HG03354 (cell line): ENCODE results near the gene ZNF207.
A peak's percentile ranks its signal among the peaks of the same experiment; 100 is the strongest.
"Not testable (repeated sequence)": the region's sequence is repeated elsewhere in the genome, so short reads cannot be mapped to it uniquely, and the experiment has no call there.

Experiments
- ATAC-seq: cut with Tn5 transposase; IDR thresholded peaks from one replicate; pipeline ENCODE4 v1.9.1; 2021; ENCODE audit warnings: mild to moderate bottlenecking; ENCODE audit not compliant: unreplicated experiment, poor library complexity, severe bottlenecking

The ZNF207 gene

DNA sequence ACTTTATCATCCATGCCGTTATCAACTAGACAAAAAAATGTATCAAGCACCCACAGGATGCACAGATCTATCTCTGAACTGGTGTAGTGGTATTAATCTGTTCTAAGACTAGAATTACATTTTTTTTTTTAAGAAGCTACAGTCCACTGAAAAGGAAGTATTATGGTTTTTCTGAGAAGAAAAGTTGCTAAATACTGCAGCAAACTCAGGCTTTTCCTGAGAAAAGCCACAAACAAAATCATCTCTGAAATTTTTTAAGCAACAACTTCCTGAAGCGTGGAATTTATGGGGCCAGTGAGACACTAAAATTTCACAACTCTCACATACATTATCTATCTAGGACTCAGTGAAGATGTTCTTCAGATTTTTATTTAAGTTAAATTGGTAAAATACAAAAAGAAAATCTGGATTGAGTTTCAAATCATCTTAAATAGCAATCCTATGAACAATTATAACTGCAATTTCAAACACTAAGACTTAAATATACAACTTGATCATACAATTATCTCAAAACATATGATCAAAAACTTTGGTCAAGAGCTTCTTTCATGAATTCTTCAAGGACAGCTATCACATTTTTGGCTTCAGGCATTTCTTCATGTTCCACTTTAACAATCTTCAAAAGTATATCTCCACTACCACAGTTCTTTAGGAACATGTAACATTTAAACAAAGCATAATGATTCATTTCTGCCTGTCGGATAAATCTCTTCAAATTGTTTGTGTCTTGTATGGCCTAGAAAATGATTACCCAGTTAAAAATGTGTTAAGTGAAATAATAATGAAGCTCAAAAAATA lies 18.5 kb upstream of the ZNF207 start:
- no peak for ATAC-seq

DNA sequence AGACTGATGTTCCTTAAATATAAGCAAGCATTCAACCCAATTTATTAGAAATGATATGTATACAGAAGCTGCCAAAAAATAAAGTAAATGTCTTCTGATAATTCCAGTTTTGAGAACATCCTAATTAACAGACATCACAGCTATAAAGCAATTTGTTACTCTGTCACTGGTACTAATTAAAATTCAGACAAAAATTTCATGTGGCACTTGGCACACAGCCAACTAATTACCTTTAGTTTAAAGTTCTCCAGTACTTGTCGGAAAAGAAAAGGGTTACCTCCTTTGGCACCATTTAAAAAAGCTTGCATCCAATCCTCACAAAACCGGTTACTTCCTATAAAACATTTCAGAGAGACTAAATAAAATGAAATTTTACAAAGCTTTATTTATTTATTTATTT lies 16.8 kb upstream of the ZNF207 start:
- ATAC-seq = no peak

DNA sequence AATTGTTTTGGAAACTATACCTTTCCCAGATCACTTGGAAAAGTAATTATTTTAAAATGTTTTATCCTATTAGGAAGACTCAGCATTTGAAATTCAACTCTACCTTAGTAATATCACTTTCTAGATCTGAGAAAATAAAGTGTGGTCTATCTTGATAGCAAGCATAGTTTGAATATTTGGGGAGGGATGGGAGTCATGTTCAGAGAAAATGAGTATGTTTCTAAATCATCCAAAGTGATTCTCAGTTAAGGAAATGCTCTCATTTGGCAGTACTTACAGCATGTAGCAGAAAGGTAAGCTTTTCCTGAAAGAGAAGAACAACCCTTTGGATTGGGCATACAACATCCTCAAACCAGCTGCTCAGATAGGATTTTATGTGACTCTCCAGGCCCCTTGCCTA lies 14.9 kb upstream of the ZNF207 start:
- no peak for ATAC-seq

DNA sequence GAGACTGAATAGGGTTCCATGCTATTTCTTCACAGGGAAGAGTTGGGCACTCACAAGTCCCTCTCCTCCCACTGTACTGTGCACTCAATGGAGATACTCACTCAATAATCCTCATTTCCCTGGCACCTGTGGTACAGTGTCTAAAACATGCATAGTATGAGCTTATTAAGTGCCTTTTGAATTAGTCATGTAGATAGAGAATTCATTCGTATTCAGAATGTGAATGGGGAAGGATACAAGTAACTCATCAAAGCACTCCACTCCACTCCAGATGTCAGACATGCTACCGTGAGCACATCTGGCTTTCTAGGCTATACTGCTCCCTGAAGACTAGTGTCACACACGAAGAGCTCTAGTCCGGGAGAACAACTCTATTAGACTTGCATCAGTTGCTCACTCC lies 14.3 kb upstream of the ZNF207 start:
- ATAC-seq = no peak

DNA sequence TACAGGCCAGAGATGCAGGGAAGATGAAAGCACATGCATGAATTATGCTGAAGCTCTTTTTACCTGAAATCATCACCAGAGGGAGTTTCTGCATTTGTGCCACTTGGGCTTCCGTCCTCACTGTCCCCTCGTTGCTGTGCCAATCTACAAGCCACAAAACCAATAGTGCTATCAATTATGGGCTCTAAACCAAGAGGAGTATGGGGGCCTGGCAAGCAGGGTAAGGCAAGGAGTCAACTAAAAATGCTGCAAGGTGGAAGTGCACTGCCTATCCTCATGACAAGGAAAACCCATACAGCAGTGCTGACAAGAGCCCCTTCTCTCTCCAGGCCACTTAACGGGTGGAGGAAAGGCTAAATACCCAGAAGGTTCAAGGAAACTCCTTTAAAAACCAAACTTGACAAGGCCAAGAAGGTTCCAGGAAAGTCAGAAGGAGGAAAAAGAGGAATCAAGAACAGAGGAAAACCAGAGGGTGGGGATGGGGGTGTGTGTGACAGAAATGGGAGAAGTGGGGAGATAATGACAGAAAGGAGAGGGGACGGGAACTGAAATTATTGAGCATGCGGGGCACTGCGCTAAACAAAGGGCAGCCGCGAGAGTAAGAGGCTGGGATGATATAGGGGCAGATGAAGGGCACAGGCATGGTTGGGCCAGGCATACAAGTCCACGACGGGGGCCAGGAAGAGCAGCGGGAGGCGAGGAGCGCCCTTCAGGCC lies 8.7 kb upstream of the ZNF207 start:
- peak; percentile 36 for ATAC-seq

DNA sequence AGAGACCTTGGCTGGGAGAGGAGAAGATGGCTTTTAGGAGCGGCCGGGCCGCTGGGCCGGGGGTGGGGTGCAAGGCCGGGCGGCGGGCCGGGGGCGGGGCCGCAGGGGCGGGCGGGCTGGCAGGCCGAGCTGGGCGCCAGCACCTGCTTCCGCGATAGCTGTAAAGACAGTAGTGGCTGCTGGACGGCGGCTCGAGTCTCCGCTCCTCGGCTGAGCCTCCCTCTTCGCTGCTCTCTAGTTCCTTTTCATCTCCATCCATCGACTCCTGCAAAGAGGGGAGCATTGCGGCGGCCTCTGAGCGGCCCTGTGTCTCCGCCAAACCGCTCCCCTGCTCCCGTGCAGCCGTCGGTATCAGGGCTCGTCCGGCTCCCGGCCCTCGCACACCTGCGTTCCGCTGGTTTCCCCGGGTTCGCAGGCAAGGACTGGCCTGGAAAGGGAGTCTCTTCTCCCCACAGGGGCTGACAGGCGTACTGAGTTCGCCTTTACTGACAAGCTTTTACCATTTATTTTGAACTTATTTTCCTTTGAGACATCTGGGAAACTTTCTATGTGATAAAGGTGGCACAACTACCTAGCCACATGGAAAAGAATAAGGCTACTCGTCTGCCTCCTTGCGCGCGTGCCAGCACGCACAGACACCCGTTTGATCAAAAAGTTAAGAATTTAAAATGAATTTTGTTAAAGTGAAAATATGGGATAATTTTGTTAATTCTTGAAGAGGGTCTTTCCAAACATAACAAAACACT lies 7.9 kb upstream of the ZNF207 start, which contains the start of gene C17orf75:
Gene C17orf75 (minus strand): TSS at position 317 of the 746 bp plus-strand sequence. CDS start 34 bp downstream, at position 283.
- peak; percentile 82 for ATAC-seq

DNA sequence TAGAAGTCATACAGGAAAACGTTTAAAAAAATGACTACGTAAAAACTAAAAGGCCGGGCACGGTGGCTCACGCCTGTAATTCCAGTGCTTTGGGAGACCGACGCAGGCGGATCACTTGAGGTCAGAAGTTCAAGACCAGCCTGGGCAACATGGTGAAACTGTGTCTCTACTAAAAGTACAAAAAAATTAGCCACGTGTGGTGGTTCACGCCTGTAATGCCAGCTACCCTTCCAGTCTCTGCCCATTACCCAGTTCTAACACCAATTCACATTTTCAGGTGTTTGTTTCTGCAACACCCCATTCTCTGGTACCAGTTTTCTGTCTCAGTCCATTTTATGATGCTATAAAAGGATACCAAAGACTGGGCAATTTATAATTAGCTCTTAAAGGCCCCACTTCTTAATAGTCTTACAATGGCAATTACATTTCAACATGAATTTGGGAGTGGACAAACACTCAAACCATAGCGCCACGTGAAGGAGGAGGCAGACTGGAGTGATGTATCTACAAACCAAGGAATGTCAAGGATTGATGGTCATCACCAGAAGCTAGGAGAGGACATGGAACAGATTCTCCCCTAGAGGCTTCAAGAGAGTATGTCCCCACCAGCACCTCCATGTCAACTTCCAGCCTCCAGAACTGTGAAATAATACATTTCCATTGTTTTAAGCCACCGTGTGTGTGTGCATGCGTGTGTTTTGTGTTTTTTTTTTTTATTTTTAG lies 7.2 kb upstream of the ZNF207 start:
- no peak for ATAC-seq

DNA sequence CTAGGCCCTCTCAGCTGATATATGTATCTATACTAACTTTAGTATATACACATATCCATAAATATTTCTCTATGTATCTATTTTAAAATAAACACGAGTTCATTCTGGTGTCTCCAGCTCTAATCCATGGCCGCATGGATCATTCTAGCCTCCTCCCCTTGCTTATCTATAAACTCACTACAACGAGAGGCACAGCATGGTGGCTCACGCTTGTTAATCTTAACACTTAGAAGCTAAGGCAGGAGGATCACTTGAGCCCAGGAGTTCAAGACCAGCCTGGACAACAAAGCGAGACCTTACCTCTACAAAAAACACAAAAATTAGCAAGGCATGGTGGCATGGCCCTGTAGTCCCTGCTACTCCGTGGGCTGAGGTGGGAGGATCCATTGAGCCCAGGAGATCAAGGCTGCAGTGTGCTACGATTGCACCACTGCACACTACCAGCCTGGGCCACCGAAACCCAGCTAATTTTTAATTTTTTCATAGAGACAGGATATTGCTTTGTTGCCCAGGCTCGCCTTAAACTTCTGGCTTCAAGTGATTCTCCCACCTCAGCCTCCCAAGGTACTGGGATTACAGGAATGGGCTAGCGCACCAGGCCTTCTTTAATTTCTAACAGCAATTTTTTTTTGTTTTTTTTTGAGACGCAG lies 3.9 kb upstream of the ZNF207 start:
- ATAC-seq = no peak

DNA sequence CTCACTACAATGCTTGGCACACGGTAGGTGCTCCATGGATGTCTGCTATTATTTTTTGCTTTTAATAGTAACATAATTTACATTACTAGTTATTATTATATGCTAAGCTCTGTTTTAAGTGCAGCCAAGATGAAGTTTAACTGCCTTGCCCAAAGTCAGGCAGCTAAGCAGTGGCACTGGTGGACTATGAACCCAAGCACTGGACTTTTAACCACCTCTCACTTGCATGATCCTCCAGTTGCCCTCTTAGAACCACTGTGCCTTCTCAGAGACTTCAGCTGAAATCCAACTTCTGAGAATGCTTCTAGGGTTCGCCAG lies 1.5 kb upstream of the ZNF207 start:
- ATAC-seq = no peak

DNA sequence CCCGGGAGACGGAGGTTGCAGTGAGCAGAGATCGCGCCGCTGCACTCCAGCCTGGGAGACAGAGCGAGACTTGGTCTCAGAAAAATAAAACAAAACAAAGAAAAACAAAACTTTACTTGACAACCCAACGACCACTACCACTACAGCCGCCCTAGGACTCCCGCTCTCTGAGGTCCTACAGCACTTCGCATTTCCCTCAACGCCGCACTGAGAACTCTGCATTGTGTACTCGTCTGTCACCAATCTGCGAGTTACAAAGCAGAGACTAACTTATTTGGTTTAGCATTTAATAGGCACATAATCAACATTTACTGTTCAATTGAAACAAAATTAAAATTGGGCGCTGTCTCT lies 479 bp upstream of the ZNF207 start:
- peak; percentile 19 for ATAC-seq

DNA sequence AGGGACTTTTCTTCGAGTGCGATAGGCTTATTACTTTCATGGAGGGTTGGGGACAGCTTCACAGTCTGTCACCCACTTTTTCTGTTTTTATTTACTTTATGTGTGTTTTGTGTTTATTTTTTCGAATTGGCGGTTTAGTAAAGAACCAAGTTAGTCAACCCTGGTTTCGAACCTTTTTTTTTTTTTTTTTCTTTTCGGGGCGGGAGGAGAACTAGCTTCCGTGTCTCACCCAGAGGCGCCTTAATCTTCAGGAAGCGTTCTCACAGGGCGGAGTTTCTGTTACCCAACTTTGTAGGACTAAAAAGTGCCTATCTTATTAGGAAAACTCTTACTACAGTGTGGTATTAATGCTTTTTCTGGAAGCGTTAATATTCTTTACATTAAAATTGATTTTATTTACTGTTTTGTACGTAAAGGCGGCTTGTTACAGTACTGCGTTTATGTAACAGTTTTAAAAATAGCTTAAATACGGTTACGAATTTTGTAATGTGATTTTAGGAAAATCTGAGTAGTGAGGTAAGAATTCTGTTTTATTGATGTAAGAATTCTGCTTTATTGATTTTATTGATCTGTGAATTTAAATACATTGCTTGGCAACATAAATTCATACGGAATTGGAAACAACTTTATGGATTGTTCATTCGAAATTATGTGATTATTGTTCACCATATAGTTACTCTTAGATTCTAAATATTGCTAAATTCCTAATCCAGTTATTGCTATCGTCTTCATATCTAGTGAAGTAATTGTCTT lies 885 bp downstream of the ZNF207 start:
- ATAC-seq = peak; percentile 30

DNA sequence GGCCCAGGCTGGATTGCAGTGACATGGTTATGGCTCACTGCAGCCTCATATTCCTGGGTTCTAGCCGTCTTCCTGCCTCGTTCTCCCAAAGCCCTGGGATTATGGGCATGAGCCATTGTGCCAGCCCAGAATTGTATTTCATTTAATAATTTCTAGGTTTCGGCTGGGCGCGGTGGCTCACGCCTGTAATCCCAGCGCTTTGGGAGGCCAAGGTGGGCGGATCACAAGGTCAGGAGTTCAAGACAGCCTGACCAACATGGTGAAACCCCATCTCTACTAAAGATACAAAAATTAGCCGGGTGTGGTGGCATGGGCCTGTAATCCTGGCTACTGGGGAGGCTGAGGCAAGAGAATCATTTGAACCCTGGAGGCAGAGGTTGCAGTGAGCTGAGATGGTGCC lies 2.8 kb downstream of the ZNF207 start:
- not testable (repeated sequence) for ATAC-seq

DNA sequence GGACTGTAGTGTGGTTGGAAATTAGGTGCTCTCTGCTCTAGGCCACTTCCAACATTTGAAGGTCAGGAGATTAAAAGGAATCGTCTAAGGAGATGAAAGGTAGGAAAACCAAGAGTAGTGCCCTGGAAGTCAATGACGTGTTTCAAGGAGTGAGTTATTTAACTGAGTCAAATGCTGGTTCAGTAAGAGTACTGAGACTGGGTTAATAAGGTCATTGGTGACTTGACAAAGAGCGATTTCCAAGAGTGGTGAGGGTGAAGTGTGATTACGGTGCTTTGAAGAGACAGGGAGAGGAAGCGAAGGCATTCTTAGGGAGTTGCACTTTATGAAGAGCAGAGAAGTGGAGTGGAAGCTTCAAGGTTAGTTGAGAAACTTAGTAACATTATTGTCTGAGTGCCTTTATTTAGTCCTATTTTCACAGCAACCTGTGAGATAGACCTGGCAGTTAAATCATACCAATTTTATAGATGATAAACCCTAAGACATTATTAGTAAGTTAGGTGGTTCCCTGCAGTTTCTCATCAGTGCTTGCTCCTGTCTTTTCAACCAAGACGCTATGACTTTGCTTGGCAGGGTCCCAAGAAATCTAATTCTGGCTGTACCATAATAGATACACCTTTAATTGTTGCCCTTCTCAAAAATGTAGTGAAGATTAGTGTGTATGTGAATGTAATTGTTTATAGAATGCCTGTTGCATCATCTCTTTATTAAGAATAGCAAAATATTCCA lies 5.9 kb downstream of the ZNF207 start:
- no peak for ATAC-seq

DNA sequence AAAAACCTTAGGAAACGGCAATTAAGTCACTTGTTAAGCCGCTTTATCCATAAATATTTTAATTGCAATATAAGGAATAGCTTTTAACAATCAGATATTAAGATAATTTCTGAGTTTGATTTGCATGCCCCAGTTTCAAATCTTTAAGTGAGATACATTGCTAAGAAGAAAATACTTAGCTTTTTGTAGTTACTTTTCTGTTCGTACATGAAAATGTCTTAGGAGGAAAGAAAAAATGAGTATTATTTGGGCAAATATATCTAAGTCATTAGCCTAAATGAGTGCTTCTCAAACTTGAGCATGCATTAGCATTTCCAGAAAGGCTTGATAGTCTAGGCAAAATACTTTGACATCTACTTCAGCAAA lies 6.4 kb downstream of the ZNF207 start:
- ATAC-seq = no peak

DNA sequence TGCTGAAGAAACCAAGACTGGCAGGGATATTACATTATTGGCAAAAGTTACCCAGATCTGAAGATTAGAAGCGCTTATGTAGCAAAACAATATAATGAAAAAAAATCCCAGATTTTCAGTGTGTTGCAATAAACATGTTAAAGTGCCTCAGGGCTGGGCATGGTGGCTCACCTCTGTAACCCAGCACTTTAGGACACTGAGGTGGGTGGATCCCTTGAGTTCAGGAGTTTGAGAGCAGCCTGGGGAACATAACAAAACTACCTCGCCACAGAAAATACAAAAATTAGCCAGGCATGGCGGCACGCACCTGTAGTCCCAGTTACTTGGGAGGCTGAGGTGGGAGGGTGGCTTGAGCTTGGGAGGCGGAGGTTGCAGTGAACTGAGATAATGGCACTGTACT lies 6.8 kb downstream of the ZNF207 start:
- ATAC-seq = no peak

DNA sequence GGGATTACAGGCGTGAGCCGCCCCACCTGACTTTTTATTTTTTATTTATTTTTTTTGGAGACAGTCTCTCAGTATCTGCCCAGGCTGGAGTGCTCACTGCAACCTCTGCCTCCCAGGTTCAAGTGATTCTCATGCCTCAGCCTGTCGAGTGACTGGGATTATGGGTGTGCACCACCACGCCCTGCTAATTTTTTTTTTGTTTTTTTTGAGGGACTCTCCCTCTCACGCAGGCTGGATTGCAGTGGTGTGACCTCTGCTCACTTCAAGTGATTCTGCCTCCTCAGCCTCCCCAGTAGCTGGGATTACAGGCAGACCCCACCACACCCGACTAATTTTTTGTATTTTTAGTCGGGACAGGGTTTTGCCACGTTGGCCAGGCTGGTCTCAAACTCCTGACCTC lies 7.7 kb downstream of the ZNF207 start:
- ATAC-seq = no peak

DNA sequence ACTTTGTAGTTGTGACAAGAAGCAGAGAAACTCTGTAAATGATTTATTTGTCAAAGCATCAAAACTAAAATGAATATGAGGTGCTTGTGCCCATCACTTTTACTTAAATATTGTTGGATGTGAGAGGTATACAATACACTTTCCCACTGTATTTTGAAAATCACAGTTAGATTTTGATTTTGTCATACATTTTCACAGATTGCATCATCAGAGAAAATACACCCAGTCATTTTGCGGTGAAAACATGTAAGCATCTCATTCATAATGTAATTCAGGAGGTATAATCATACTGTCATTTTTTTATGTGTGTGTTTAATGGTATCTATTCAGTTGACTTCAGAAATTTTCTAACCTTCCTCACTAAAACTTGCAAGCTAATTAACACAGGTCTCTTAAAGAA lies 11.3 kb downstream of the ZNF207 start:
- no peak for ATAC-seq

DNA sequence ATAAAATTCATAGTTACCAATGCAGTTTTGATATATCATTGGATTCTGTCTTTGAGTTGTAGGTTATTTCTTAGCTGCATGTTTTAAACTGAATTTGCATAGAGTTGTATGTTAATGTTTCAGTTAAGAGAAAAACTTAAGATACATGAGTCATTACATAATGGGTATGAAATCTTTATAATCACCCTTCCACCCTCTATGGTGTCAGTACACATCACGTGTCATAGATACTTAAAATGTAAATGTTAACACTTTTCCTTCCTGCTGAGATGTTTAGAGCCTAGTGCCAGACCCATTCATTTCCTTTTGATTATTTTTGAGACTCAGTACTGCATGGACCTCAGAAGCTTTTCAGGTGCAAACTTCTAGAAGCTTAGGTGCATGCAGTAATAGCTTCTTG lies 20.5 kb downstream of the ZNF207 start:
- no peak for ATAC-seq
